ENCODE measurements around the gene SYTL3.

DNA sequence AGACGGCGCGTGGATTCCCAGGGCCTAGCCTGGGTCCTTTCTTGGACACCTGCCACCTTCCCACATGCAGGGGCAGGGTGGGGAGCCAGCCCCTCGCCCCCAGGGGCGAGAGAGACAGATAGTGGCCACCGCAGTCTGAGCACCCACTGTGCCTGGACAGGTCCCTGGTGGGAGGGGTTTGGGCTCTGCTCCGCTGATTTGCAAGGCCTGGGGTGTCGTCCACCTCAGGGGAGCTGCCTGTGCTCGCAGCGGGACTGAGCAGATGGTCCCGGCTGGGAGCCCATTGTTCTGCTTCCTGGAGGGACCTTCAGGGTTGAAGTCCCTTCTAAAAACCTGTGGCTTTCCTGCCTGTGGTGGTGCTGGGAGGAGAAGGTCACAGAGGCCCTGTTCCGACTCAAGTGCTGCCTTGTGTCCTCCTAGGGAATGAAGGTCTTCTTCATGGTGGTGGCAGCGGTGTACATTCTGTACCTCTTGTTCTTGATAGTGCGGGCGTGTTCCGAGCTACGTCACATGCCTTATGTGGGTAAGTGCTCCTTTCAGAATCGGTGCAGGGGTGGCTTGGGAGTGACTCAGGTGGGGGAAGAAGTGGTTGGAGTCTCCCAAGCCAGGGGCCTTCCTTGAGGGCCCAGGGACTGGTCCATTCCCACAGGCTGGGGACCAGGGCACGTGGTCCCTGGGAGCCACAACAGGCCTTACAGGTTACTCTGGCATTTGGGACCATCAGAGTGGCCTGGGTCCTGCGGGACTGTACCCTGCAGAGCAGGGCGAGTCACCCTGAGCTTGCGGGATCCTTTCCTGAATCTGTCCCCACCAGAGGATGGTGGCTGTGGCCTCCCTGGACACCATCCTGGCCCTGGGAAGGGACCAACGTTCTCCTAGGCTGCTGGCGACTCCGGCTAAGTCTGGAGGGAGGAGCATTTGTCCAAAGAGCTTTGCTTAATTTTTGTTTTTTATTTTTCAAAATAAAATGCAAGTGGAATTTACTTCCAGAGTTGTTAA is 24.9 kb upstream of the SYTL3 start:
- TF ChIP-seq, protein P1, sequence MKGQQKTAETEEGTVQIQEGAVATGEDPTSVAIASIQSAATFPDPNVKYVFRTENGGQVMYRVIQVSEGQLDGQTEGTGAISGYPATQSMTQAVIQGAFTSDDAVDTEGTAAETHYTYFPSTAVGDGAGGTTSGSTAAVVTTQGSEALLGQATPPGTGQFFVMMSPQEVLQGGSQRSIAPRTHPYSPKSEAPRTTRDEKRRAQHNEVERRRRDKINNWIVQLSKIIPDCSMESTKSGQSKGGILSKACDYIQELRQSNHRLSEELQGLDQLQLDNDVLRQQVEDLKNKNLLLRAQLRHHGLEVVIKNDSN (IDR thresholded peaks at IDR 0.05; ENCODE audit: borderline replicate concordance, low read depth), result no peak
- no peak for TF ChIP-seq CTCF (IDR thresholded peaks at IDR 0.05)
